DMS 273 (cell line): Measurements from ENCODE around the gene HRC.
"Not testable (repeated sequence)": the region's sequence is repeated elsewhere in the genome, so short reads cannot be mapped to it uniquely, and the experiment has no call there.

ENCODE experiments used
- DNase-seq: peaks from one replicate; lab custom pipeline; 2025; ENCODE audit not compliant: unreplicated experiment; lab: John Stamatoyannopoulos, UW

HRC gene

GRCh38 chr19:49155005-49155819 is at the start of gene HRC:
HRC (minus strand) TSS chr19:49155396; CDS start chr19:49155237, 159 bp downstream.
- no peak for DNase-seq

- no peak for DNase-seq
These were observed 45.8 kb upstream of the HRC start for GRCh38 chr19:49201042-49201441.

DNA sequence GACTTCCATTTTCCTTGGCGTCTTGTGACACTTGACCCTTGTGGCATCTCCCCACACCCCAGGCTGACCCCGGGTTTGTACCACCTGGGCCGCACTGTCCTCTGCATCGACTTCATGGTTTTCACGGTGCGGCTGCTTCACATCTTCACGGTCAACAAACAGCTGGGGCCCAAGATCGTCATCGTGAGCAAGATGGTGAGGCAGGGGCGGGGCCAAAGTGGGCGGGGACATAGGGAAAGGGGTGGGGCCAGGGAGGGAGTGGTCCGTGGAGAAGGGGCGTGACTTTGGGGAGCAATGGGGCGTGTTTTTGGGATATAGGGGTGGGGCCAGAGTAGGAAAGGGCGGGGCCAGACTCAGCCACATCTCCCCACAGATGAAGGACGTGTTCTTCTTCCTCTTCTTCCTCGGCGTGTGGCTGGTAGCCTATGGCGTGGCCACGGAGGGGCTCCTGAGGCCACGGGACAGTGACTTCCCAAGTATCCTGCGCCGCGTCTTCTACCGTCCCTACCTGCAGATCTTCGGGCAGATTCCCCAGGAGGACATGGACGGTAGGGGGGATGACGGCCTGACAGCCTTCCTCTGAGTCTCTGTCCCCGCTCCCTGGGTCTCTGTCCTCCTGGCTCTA is 45.2 kb upstream of the HRC start:
- DNase-seq: peak; percentile 30

DNA sequence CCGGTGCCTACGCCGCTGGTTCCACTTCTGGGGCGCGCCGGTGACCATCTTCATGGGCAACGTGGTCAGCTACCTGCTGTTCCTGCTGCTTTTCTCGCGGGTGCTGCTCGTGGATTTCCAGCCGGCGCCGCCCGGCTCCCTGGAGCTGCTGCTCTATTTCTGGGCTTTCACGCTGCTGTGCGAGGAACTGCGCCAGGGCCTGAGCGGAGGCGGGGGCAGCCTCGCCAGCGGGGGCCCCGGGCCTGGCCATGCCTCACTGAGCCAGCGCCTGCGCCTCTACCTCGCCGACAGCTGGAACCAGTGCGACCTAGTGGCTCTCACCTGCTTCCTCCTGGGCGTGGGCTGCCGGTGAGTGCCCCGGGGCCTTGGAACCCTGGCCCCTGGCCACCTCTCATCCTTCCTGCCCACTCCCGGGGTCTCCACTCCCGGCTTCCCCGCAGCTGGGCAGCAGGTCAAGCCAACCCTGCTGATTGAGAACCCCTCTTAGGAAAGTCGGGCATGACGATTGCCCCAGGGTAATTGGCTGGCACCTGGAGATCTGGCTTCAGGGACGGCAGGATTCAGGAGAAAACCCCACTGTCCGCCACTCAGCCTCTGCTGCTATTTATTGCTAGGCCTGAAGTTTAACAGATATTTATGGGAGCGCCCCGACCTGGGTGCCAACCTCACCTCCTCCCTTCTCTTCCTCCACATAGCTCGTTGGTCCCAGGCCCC is 41.5 kb upstream of the HRC start:
- DNase-seq: peak; percentile 56

GRCh38 chr19:49194408-49194807 is 39.2 kb upstream of the HRC start:
- no peak for DNase-seq

GRCh38 chr19:49193822-49194394 is 38.7 kb upstream of the HRC start:
- DNase-seq: no peak

DNA sequence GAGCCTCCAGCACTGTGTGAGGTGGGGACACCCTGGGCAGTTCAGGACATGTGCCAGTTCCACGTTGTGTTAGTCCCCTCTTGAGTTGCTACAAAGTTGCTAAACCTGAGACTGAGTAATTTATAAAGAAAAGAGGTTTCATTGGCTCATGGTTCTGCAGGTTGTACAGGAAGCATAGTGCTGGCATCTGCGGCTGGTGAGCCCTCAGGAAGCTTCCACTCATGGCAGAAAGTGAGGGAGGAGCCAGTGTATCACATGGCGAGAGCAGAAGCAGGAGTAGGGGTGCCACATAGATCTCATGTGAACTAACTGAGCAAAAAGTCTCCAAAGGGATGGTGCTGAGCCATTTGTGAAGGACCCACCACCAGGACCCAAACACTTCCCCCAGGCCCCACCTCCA is 35.6 kb upstream of the HRC start:
- DNase-seq: no peak

DNA sequence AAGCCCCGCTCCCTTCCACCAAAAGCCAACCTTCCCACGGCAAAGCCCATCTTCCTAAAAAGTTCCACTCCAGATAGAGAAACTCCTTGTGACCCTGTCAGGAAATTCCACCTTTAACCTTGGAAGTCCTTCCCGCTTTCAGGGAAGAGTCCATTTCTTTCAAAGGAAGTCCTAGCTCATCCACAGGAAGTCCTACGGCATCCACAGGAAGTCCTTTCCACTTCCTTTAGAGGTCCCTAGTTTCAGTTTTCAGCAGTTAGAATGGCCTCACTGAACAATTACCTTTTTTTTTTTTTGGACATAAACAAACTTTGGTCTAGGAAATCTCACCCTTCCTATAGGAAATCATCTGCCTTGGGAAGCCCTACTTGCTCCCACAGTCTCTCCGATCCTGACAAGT is 34.1 kb upstream of the HRC start:
- DNase-seq: no peak

DNA sequence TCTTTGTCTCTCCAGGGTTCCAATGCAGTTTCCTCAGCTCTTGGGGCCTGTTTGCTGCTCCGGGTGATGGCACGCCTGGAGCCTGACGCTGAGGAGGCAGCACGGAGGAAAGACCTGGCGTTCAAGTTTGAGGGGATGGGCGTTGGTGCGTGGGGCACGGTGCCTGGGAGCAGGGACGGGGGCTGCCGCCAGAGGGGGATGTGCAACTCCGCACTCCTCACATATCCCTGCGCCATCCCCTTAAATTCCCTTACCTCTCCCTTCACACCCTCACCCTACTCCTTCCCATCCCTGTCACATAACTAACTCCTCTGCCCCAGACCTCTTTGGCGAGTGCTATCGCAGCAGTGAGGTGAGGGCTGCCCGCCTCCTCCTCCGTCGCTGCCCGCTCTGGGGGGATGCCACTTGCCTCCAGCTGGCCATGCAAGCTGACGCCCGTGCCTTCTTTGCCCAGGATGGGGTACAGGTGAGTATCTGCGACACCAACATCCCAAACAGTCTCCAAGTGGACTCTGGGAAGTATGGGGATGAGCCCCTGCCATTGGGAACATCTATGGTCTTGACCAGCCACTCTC is 33.5 kb upstream of the HRC start:
- no peak for DNase-seq

GRCh38 chr19:49186108-49186507 is 30.9 kb upstream of the HRC start:
- DNase-seq: no peak

GRCh38 chr19:49182848-49183375 is 27.7 kb upstream of the HRC start:
- no peak for DNase-seq

DNA sequence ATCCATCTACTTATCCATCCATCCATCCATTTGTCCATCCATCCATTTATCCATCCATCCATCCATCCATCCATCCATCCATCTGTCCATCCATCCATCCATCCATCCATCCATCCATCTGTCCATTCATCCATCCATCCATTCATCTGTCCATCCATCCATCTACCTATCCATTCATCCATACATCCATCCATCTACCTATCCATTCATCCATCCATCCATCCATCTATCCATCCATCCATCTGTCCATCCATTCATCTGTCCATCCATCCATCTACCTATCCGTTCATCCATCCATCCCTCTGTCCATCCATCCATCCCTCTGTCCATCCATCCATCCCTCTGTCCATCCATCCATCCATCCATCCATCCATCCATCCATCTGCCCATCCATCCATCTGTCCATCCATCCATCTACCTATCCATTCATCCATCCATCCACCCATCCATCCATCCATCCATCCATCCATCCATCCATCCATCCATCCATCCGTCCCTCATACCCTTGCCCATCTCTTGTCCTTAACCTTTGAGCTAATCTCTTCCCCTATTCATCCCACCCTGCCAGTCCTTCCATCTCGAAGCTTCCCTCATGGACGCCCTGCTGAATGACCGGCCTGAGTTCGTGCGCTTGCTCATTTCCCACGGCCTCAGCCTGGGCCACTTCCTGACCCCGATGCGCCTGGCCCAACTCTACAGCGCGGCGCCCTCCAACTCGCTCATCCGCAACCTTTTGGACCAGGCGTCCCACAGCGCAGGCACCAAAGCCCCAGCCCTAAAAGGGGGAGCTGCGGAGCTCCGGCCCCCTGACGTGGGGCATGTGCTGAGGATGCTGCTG is 27.0 kb upstream of the HRC start:
- DNase-seq: not testable (repeated sequence)

DNA sequence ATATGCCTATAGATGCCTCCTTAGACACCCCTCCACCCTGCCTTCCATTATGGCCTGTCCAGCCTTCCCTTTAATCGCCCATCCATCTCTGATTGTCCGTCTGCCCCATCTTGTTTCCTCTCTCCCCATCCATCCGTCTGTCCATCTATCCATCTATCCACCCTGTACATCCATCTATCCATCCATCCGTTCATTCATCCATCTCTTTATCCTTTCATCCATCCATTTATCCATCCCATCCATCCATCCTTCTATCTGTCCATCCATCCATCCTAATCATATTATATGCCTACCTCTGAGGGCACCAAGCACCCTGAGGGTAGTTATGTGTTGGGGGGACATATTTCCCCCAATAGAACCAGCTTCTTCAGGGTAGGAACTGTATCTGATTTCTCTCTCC is 25.5 kb upstream of the HRC start:
- DNase-seq: no peak

DNA sequence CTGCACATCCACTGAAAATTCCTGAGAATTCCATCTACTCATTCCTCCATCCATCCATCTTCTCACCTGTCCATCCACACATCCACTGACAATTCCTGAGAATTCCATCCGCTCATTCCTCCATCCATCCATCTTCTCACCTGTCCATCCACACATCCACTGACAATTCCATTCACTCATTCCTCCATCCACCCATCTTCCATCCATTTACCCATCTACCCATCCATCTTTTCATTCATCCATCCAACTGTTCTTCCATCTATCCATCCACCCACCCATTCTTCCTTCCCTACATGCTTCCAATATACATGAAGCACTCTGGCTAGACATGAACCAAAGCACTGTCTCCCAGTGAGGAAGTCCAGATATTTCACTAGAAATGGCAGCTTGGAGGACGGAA is 18.0 kb upstream of the HRC start:
- DNase-seq: no peak

DNA sequence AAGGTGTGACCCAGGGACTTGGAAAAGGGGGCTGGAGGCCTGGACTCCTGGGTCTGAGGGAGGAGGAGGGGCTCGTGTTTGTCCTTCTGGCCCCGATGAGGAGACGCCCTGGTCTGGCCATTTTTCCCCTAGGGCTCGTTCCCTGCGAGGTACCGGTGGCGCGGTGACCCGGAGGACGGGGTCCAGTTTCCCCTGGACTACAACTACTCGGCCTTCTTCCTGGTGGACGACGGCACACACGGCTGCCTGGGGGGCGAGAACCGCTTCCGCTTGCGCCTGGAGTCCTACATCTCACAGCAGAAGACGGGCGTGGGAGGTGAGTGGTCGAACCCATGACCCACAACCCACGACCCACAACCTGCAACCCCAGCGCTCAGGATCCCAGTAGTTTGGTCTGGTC is 13.2 kb upstream of the HRC start:
- no peak for DNase-seq

GRCh38 chr19:49167857-49168409 is 12.7 kb upstream of the HRC start:
- DNase-seq: no peak

GRCh38 chr19:49165865-49166301 is 10.7 kb upstream of the HRC start:
- no peak for DNase-seq

- DNase-seq: no peak
These were observed 10.0 kb upstream of the HRC start for GRCh38 chr19:49165111-49165750.

DNA sequence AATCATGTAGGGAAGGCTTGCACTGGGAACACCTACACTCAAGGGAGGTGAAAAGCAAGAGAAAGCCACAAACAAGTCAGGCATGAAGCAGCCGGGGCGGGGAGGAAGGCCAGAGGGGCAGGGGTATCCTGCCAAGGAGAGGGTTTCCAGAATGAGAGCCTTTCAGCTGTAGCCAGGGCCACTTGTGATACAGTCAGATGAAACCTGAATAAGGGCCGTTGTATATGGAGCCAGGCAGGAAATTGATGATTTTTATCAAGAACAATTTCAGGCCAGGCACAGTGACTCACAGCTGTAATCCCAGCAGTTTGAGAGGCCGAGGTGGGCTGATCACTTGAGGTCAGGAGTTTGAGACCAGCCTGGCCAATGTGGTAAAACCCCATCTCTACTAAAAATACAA is 6.8 kb upstream of the HRC start:
- DNase-seq: no peak
